ENCODE results near the gene RIPK1. TPM values are rescaled to one million over a fixed set of nuclear protein-coding genes. Genes with fewer than 3 reads are reported as not detected.

The RIPK1 gene
- total RNA-seq, 1 experiment from 2014 or later, result 16.8 TPM

DNA sequence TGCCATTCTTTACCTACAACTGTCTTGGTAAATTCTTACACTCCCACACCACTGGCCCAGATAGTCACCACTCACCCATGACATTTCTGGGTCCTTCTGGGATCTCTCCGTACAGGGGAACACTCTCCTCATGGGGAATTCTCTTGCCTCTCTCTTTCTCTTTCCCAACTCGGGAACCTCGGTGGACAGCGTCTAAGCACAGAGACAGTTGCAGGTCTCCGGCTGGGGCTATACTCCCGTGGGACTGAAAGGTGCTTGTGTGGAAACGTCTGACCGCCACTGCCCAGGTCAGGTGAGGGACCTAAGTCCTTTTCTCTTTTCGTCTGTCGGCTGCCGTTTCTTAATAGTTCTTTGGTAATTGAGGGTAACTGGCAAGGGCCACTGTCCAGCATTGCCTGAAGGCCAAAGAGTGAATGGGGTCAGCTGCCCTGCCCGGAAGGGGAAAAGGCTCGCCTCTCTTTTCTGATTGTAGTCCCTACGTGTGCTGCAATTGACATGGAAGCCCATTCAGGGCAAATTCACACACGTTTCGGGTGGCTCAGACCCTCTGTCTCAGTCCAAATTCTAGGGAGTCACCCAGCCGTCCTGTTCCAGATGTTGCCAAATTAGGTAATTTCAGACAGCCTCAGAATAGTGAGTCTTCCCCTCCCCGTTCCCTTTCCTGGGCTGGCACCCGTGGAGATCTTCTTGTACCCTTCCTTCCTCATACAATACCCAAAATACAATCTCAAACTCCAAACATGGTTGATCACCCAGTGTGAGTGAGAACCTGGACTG is 31.2 kb upstream of the RIPK1 start:
- Mint-ChIP-seq H3K9me3 (ENCODE audit: unreplicated experiment) (peaks cover 11% of the 10 kb centered on the region), H3K27me3 (ENCODE audit: insufficient read depth, unreplicated experiment) (no peaks in the 10 kb centered on the region), H3K4me3 (ENCODE audit: unreplicated experiment) (no peak overlapping the region), H3K36me3 (ENCODE audit: insufficient read depth, unreplicated experiment) (peaks cover 5% of the 10 kb centered on the region), H3K27ac (ENCODE audit: low read depth, unreplicated experiment) (no peak overlapping the region), H3K4me1 (ENCODE audit: insufficient read depth, unreplicated experiment) (no peaks in the 10 kb centered on the region)
- no TSS peak for BruUV-seq (replicated peaks)
- intact Hi-C loops (cut with micrococcal nuclease), result no loop called here
- TF ChIP-seq, protein P1, sequence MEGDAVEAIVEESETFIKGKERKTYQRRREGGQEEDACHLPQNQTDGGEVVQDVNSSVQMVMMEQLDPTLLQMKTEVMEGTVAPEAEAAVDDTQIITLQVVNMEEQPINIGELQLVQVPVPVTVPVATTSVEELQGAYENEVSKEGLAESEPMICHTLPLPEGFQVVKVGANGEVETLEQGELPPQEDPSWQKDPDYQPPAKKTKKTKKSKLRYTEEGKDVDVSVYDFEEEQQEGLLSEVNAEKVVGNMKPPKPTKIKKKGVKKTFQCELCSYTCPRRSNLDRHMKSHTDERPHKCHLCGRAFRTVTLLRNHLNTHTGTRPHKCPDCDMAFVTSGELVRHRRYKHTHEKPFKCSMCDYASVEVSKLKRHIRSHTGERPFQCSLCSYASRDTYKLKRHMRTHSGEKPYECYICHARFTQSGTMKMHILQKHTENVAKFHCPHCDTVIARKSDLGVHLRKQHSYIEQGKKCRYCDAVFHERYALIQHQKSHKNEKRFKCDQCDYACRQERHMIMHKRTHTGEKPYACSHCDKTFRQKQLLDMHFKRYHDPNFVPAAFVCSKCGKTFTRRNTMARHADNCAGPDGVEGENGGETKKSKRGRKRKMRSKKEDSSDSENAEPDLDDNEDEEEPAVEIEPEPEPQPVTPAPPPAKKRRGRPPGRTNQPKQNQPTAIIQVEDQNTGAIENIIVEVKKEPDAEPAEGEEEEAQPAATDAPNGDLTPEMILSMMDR (IDR thresholded peaks at IDR 0.05; ENCODE audit: unreplicated experiment), result no peak
- ChIA-PET CTCF (no interaction called here), POLR2A (no interaction called here)
- DNase-seq (ENCODE audit: unreplicated experiment), result no peak

DNA sequence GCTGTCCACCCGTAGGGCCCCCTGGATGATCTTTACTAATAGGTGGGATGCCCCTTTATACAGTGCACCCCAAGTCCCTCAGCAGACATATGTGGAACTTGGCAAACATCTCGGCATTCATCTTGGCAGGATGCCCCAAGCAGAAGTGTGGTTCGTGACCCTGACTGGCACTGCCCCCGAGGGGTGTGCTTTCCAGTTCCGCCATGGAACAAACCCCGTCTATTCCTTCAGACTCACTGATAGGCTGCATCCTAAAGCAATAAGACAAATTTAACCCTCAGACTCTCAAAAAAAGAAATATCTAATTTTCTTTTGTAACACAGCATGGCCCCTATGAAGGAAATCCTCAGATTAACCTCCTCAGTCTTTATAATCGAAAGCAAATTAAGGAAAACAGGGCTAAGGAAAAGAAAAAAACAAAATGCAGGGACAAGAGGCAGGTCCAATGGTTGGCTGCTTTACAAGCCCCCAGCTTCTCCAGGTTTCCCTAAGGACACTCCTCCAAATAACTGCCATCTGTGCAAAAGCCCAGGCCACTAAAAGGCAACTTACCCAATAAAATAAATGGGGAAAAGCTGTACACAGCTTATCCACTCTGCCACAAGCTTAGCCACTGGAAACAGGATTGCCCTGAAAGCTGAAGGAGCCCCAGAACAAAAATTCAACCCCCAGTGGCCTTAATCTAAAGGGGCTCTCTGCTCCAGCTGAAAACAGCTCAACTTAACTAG is 30.5 kb upstream of the RIPK1 start:
- ChIA-PET CTCF (interaction anchor here (1.0 to 1.2 kb wide), 3 partner anchors 8 to 31 kb away, joined by 3 to 4 read pairs (median 4); no protein-coding TSS in a partner anchor), POLR2A (interaction anchor here (1.1 to 1.6 kb wide), 2 partner anchors 11 to 24 kb away, joined by 3 to 7 read pairs; no protein-coding TSS in a partner anchor)
- TF ChIP-seq, protein P1 (IDR thresholded peaks at IDR 0.05; ENCODE audit: unreplicated experiment), result no peak
- Mint-ChIP-seq H3K4me1 (ENCODE audit: insufficient read depth, unreplicated experiment) (no peaks in the 10 kb centered on the region), H3K27me3 (ENCODE audit: insufficient read depth, unreplicated experiment) (no peaks in the 10 kb centered on the region), H3K36me3 (ENCODE audit: insufficient read depth, unreplicated experiment) (peaks cover 5% of the 10 kb centered on the region), H3K27ac (ENCODE audit: low read depth, unreplicated experiment) (no peak overlapping the region), H3K4me3 (ENCODE audit: unreplicated experiment) (no peak overlapping the region), H3K9me3 (ENCODE audit: unreplicated experiment) (peaks cover 11% of the 10 kb centered on the region)
- no peak for DNase-seq (ENCODE audit: unreplicated experiment)
- intact Hi-C loops (cut with micrococcal nuclease), result no loop called here
- BruUV-seq (replicated peaks), result no TSS peak

DNA sequence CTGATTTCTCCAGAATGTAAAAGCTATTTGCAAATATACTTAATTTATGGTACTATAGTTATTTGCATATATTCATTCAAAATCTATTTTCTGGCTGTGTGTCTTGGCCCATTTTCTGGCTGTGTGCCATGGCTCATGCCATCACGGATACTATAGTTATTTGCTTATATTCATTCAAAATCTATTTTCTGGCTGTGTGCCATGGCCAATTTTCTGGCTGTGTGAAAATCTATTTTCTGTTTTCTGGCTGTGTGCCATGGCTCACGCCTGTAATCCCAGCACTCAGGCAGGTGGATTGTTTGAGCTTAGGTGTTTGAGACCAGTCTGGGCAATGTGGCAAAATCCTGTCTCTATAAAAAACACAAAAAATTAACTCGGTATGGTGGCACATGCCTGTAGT is 28.9 kb upstream of the RIPK1 start:
- intact Hi-C loops (cut with micrococcal nuclease), result no loop called here
- H3K36me3 Mint-ChIP-seq (ENCODE audit: insufficient read depth, unreplicated experiment), result peaks cover 5% of the 10 kb centered on the region
- peaks cover 11% of the 10 kb centered on the region for H3K9me3 Mint-ChIP-seq (ENCODE audit: unreplicated experiment)
- no peak overlapping the region for H3K4me3 Mint-ChIP-seq (ENCODE audit: unreplicated experiment)
- no peak for DNase-seq (ENCODE audit: unreplicated experiment)
- TF ChIP-seq, protein P1 (IDR thresholded peaks at IDR 0.05; ENCODE audit: unreplicated experiment), result no peak
- H3K27me3 Mint-ChIP-seq (ENCODE audit: insufficient read depth, unreplicated experiment), result no peaks in the 10 kb centered on the region
- CTCF ChIA-PET, result interaction anchor here (1.0 to 1.4 kb wide), 5 partner anchors 13 to 37 kb away, joined by 3 to 7 read pairs (median 4); no protein-coding TSS in a partner anchor
- BruUV-seq (replicated peaks), result no TSS peak
- H3K27ac Mint-ChIP-seq (ENCODE audit: low read depth, unreplicated experiment), result no peak overlapping the region
- POLR2A ChIA-PET, result interaction anchor here (0.7 to 1.7 kb wide), 4 partner anchors 9 to 275 kb away, joined by 4 to 11 read pairs (median 6); partner anchors contain the start of gene NQO2
- H3K4me1 Mint-ChIP-seq (ENCODE audit: insufficient read depth, unreplicated experiment), result no peaks in the 10 kb centered on the region

DNA sequence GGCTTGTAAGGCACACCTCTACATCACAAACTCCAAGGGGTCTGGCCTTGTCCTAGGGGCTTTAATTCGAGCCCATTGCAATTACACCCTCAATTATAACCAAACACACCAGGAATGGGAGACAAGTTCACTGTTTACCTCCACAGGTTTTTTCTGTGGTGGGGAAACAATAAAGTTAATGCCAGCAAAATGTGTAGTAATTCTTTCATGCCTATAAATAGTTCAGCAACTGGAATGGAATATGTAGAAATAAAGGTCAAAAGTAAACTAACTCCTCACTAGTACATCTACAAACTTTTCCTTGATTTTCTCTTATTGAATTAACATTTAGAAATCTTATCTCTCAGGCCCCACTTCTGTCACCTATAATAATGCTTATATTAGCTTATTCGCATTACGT is 27.1 kb upstream of the RIPK1 start:
- BruUV-seq (replicated peaks), result no TSS peak
- ChIA-PET CTCF (no interaction called here), POLR2A (no interaction called here)
- H3K36me3 Mint-ChIP-seq (ENCODE audit: insufficient read depth, unreplicated experiment), result peaks cover 5% of the 10 kb centered on the region
- peaks cover 2% of the 10 kb centered on the region for H3K9me3 Mint-ChIP-seq (ENCODE audit: unreplicated experiment)
- no peak for DNase-seq (ENCODE audit: unreplicated experiment)
- TF ChIP-seq, protein P1 (IDR thresholded peaks at IDR 0.05; ENCODE audit: unreplicated experiment), result no peak
- H3K4me3 Mint-ChIP-seq (ENCODE audit: unreplicated experiment), result no peak overlapping the region
- no peaks in the 10 kb centered on the region for H3K27me3 Mint-ChIP-seq (ENCODE audit: insufficient read depth, unreplicated experiment)
- H3K27ac Mint-ChIP-seq (ENCODE audit: low read depth, unreplicated experiment), result no peak overlapping the region
- intact Hi-C loops (cut with micrococcal nuclease), result no loop called here
- no peaks in the 10 kb centered on the region for H3K4me1 Mint-ChIP-seq (ENCODE audit: insufficient read depth, unreplicated experiment)
